T-cell (primary cell): ENCODE measurements around the gene HDGFL2. TPM values are rescaled to one million over a fixed set of nuclear protein-coding genes. Genes with fewer than 3 reads are reported as not detected.

Source experiments
- ATAC-seq, 4 experiments: fragments of 200-7000 bp in 3 of 4; fragments of 150-1000 bp in 1 of 4; cut with Tn5 transposase; replicated peaks in 1 of 4; 1 replicate in 3 of 4; 2 replicates in 1 of 4; pipeline ENCODE4 v1.10.0; 2021; ENCODE audit warnings: moderate library complexity in 3 of 4, mild to moderate bottlenecking in 2 of 4, moderate number of reproducible peaks in 1 of 4
- CTCF ChIA-PET, 2 donors: fragments of 300-600 bp; sonication (Branson Sonifier 250); formaldehyde crosslinking; loops; one replicate each; lab custom pipeline; 2022; ENCODE audit warnings: antibody characterized with exemption in 2 of 2; lab: Charles Lee
- POLR2A ChIA-PET, 2 donors: fragments of 300-600 bp; sonication (Branson Sonifier 250); formaldehyde crosslinking; loops; one replicate each; lab custom pipeline; 2022; ENCODE audit warnings: antibody characterized with exemption in 2 of 2; lab: Charles Lee
- DNase-seq, 35 experiments: peaks; one replicate each; pipeline versions ENCODE4 v3.0.0 to v3.0.0-alpha.2; 2013 to 2023
- H3K27ac ChIP-seq: one replicate; pipeline ENCODE4 v1.5.1; 2013; ENCODE audit warnings: low read length
- H3K27me3 ChIP-seq, 2 experiments: replicated peaks in 1 of 2; 1 replicate in 1 of 2; 2 replicates in 1 of 2; pipeline versions ENCODE4 v1.6.1 to v1.7.0; 2013; ENCODE audit warnings: low read length in 1 of 2, mixed read lengths in 1 of 2; ENCODE audit not compliant: control insufficient read depth in 2 of 2, insufficient read depth in 2 of 2; ENCODE audit errors: extremely low read depth in 1 of 2
- H3K36me3 ChIP-seq, 2 donors: 1 replicate in 1 of 2; 2 replicates in 1 of 2; pipeline versions ENCODE4 v1.6.1 to v1.7.0; 2013; ENCODE audit warnings: low read length in 1 of 2; ENCODE audit not compliant: control insufficient read depth in 2 of 2, insufficient read depth in 1 of 2; ENCODE audit errors: extremely low read depth in 1 of 2
- H3K4me1 ChIP-seq, 2 experiments: 1 replicate in 1 of 2; 2 replicates in 1 of 2; pipeline versions ENCODE4 v1.6.1 to v1.7.0; 2013; ENCODE audit warnings: low read length in 2 of 2, mixed read lengths in 1 of 2; ENCODE audit not compliant: insufficient read depth in 2 of 2, control insufficient read depth in 1 of 2; ENCODE audit errors: extremely low read depth in 1 of 2
- H3K4me3 ChIP-seq, 2 donors: 1 replicate in 1 of 2; 2 replicates in 1 of 2; pipeline versions ENCODE4 v1.5.1 to v1.7.0; 2013; ENCODE audit warnings: mild to moderate bottlenecking in 2 of 2, low read length in 1 of 2, moderate library complexity in 1 of 2; ENCODE audit not compliant: control insufficient read depth in 1 of 2; ENCODE audit errors: extremely low read depth in 1 of 2
- H3K9me3 ChIP-seq: 2 replicates; pipeline ENCODE4 v1.7.0; 2013
- H3K27ac Mint-ChIP-seq, 2 donors: one replicate each; pipeline ENCODE4 v1.8.0; 2020 to 2021; ENCODE audit warnings: mild to moderate bottlenecking in 2 of 2, mixed read lengths in 2 of 2
- H3K27me3 Mint-ChIP-seq, 2 donors: one replicate each; pipeline ENCODE4 v1.8.0; 2021 to 2022; ENCODE audit warnings: mixed read lengths in 2 of 2
- H3K36me3 Mint-ChIP-seq: one replicate; pipeline ENCODE4 v1.8.0; 2021; ENCODE audit warnings: mixed read lengths
- H3K4me1 Mint-ChIP-seq, 3 donors: one replicate each; pipeline ENCODE4 v1.8.0; 2020 to 2022; ENCODE audit warnings: mixed read lengths in 3 of 3, mild to moderate bottlenecking in 1 of 3
- H3K4me3 Mint-ChIP-seq, 3 donors: one replicate each; pipeline ENCODE4 v1.8.0; 2020 to 2022; ENCODE audit warnings: mild to moderate bottlenecking in 3 of 3, mixed read lengths in 3 of 3, moderate library complexity in 3 of 3
- H3K9me3 Mint-ChIP-seq, 3 donors: one replicate each; pipeline ENCODE4 v1.8.0; 2020 to 2022; ENCODE audit warnings: mixed read lengths in 3 of 3
- WGBS: methylation state at CpG from one replicate; pipeline ENCODE4 v1.1.5; 2013; ENCODE audit warnings: missing lambda C conversion rate; ENCODE audit not compliant: insufficient coverage; 5-methylcytosine and 5-hydroxymethylcytosine counted together
- total RNA-seq, 35 experiments: library from RNA in 6 of 35; stranded (reverse) in 6 of 35; fragments of 120-200 nt in 1 of 35; gene quantifications; one replicate each; pipeline versions ENCODE4 v1.2.1 to v1.2.4 and lab custom pipeline; 2013 to 2026

Gene HDGFL2
- total RNA-seq, 5 donors from 2014 or later (not counting 1 experiment from before 2014, with no cell fraction given) = 24.9 to 41.8 (median 39.4) TPM

DNA sequence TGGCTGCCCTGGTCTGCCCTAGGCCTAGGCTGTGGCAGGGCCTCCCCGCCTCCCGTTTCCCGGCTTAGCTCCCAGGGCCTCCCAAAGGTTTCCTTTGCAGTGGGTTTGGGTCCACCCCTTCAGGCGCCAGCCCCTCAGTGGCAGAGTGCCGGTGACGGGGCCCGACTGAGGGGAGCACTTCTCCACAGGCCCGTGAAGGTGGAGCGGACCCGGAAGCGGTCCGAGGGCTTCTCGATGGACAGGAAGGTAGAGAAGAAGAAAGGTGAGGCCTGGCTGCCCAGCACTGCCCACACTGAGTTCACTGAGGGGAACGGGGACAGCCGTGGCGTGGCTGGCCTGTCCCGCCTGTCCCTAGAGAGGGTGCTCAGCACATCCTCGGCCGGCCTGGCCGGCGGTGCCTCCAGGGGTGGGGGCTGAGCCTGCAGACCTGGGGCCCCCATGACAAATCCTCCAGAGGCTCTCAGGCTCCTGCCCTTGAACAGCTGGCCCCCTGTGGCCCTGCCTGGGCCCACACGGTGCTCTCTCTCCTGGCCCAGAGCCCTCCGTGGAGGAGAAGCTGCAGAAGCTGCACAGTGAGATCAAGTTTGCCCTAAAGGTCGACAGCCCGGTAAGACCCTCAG is 25.8 kb downstream of the HDGFL2 start:
- Mint-ChIP-seq H3K27ac (no peak overlapping the region), H3K27me3 (no peaks in the 10 kb centered on the region), H3K4me3 (no peak overlapping the region), H3K36me3 (peaks cover 17% of the 10 kb centered on the region), H3K9me3 (no peaks in the 10 kb centered on the region), H3K4me1 (no peaks in the 10 kb centered on the region)
- 90% methylated on average over 17 of the region's 25 CpGs for WGBS
- POLR2A ChIA-PET = no interaction called here
- DNase-seq = no peak
- Histone ChIP-seq H3K27me3 (no peaks in the 10 kb centered on the region), H3K4me3 (no peak overlapping the region), H3K27ac (no peak overlapping the region), H3K4me1 (no peaks in the 10 kb centered on the region), H3K9me3 (no peaks in the 10 kb centered on the region), H3K36me3 (peaks cover 29 to 54% of the 10 kb centered on the region in 2 donors)
- CTCF ChIA-PET = no interaction called here
- no peak for ATAC-seq

DNA sequence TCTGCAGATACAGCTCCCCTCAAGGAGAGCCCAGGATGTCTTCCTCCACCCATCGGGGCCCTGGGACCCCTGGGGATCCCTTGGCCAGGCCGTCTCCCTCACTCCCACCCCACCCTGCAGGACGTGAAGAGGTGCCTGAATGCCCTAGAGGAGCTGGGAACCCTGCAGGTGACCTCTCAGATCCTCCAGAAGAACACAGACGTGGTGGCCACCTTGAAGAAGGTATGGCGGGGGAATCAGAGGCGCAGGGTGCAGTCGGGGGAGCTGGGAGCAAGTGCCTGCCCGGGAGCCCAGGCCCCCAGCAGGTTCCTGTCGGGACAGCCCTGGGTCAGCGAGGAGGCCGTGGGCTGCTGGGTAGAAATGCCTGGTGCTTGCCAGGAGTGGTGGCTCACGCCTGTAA is 26.6 kb downstream of the HDGFL2 start:
- Histone ChIP-seq H3K4me3 (no peak overlapping the region), H3K9me3 (no peaks in the 10 kb centered on the region), H3K4me1 (no peaks in the 10 kb centered on the region), H3K36me3 (peaks cover 23 to 46% of the 10 kb centered on the region in 2 donors), H3K27me3 (no peaks in the 10 kb centered on the region), H3K27ac (no peak overlapping the region)
- WGBS = 100% methylated on average over 3 of the region's 12 CpGs
- no peaks in the 10 kb centered on the region for H3K27me3 Mint-ChIP-seq
- no peak for ATAC-seq
- no peak overlapping the region for H3K27ac Mint-ChIP-seq
- ChIA-PET POLR2A (no interaction called here), CTCF (no interaction called here)
- no peaks in the 10 kb centered on the region for H3K9me3 Mint-ChIP-seq
- H3K4me3 Mint-ChIP-seq = no peak overlapping the region
- peaks cover 18% of the 10 kb centered on the region for H3K36me3 Mint-ChIP-seq
- DNase-seq = no peak
- H3K4me1 Mint-ChIP-seq = no peaks in the 10 kb centered on the region

DNA sequence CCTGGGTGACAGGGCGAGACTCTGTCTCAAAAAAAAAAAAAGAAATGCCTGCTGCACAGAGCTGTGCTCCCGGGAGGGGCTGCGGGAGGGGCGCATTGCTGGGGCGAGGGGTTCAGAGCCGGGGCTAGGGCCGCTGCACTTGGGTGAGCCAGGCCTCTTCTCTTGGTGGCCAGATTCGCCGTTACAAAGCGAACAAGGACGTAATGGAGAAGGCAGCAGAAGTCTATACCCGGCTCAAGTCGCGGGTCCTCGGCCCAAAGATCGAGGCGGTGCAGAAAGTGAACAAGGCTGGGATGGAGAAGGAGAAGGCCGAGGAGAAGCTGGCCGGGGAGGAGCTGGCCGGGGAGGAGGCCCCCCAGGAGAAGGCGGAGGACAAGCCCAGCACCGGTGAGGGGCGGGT is 27.2 kb downstream of the HDGFL2 start:
- Histone ChIP-seq H3K4me3 (no peak overlapping the region), H3K27ac (no peak overlapping the region), H3K36me3 (peaks cover 20 to 41% of the 10 kb centered on the region in 2 donors), H3K9me3 (no peaks in the 10 kb centered on the region), H3K4me1 (no peaks in the 10 kb centered on the region), H3K27me3 (no peaks in the 10 kb centered on the region)
- ATAC-seq (no peak), DNase-seq (no peak)
- no peak overlapping the region for H3K27ac Mint-ChIP-seq
- H3K4me3 Mint-ChIP-seq = no peak overlapping the region
- 97% methylated on average over 22 of the region's 23 CpGs for WGBS
- POLR2A ChIA-PET = no interaction called here
- no peaks in the 10 kb centered on the region for H3K9me3 Mint-ChIP-seq
- CTCF ChIA-PET = no interaction called here
- peaks cover 22% of the 10 kb centered on the region for H3K36me3 Mint-ChIP-seq
- H3K27me3 Mint-ChIP-seq = no peaks in the 10 kb centered on the region
- H3K4me1 Mint-ChIP-seq = no peaks in the 10 kb centered on the region

DNA sequence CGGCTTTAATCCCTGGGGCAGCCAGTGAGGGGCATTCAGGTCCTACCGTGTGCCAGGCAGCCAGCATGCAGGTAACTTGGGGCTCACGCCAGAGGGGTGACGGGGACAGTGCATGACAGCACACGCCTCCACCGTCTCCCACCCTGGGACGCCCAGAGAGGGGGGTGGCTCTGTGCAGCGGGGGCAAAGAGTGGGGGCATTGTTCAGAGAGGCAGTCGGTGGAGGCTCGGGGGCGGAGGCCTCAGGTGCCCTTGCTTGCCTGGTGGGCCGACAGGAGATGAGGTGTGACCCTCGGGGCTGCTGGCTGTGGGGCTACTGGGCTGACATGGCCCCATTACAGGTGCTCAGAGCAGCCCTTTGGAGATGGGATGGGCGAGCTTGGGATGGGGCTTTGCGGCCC is 27.8 kb downstream of the HDGFL2 start:
- Histone ChIP-seq H3K27ac (no peak overlapping the region), H3K9me3 (no peaks in the 10 kb centered on the region), H3K36me3 (peaks cover 25 to 37% of the 10 kb centered on the region in 2 donors), H3K27me3 (no peaks in the 10 kb centered on the region), H3K4me3 (no peak overlapping the region), H3K4me1 (no peaks in the 10 kb centered on the region)
- no peaks in the 10 kb centered on the region for H3K9me3 Mint-ChIP-seq
- DNase-seq (no peak), ATAC-seq (no peak)
- ChIA-PET CTCF (no interaction called here), POLR2A (no interaction called here)
- peaks cover 19% of the 10 kb centered on the region for H3K36me3 Mint-ChIP-seq
- no peaks in the 10 kb centered on the region for H3K4me1 Mint-ChIP-seq
- 98% methylated on average over 13 of the region's 15 CpGs for WGBS
- H3K27me3 Mint-ChIP-seq = no peaks in the 10 kb centered on the region
- H3K27ac Mint-ChIP-seq = no peak overlapping the region
- no peak overlapping the region for H3K4me3 Mint-ChIP-seq

DNA sequence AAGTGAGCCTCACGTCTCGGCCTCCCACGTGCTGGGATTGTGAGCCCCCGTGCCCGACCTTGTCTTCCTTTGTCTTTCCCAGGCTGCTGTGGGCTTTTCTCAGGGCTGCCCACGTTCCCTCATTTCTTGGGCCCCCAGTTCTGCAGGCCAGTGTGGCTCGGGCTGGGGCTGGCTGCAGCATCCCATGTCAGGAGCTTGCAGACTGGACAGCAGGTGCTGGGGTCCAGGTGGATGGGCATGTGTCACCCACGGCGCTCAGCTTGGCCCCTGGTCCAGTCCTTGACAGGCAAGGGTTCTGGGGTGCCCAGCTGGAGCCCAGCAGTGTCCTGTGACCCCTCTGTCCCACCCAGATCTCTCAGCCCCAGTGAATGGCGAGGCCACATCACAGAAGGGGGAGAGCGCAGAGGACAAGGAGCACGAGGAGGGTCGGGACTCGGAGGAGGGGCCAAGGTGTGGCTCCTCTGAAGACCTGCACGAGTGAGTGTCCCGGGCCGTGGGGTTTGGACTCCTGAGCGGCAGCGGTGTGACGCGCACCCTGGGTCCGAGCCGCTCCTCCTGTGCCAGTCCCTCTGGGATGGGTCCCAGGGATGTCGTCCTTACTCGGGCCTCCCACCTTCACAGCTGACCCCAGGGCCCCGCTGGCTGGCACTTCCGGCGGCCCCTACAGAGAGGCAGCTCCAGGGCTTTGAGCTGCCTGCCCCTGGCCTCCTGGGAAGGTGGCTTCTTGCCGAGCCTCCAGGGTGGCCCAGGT is 28.9 kb downstream of the HDGFL2 start:
- DNase-seq = no peak
- no peak overlapping the region for H3K27ac Mint-ChIP-seq
- H3K9me3 ChIP-seq = no peaks in the 10 kb centered on the region
- 97% methylated on average over 22 of the region's 29 CpGs for WGBS
- no peak overlapping the region for H3K27ac ChIP-seq
- no peak overlapping the region for H3K4me3 ChIP-seq
- POLR2A ChIA-PET = no interaction called here
- H3K4me3 Mint-ChIP-seq = no peak overlapping the region
- no peaks in the 10 kb centered on the region for H3K9me3 Mint-ChIP-seq
- no peaks in the 10 kb centered on the region for H3K27me3 Mint-ChIP-seq
- H3K27me3 ChIP-seq = no peaks in the 10 kb centered on the region
- peaks cover 24% of the 10 kb centered on the region for H3K36me3 Mint-ChIP-seq
- peaks cover 20 to 31% of the 10 kb centered on the region in 2 donors for H3K36me3 ChIP-seq
- H3K4me1 Mint-ChIP-seq = no peaks in the 10 kb centered on the region
- ATAC-seq = peak in 1 of 4 experiments; percentile 11
- CTCF ChIA-PET = no interaction called here
- H3K4me1 ChIP-seq = no peaks in the 10 kb centered on the region

DNA sequence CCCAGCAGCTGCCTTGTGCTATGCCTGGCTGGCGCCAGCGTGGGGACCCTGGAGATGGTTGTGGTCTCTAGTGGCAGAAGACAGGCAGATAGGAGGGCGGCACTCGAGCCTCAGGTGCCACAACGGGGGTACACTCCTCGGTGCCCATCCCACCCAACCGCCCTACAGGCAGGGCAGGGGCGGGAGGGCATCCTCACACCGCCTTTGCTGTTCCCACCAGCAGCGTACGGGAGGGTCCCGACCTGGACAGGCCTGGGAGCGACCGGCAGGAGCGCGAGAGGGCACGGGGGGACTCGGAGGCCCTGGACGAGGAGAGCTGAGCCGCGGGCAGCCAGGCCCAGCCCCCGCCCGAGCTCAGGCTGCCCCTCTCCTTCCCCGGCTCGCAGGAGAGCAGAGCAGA is 29.6 kb downstream of the HDGFL2 start:
- H3K4me1 Mint-ChIP-seq = no peaks in the 10 kb centered on the region
- no peaks in the 10 kb centered on the region for H3K27me3 ChIP-seq
- no peaks in the 10 kb centered on the region for H3K9me3 ChIP-seq
- H3K36me3 Mint-ChIP-seq = peaks cover 29% of the 10 kb centered on the region
- no peak for ATAC-seq
- no peaks in the 10 kb centered on the region for H3K27me3 Mint-ChIP-seq
- H3K4me3 Mint-ChIP-seq = no peak overlapping the region
- no peaks in the 10 kb centered on the region for H3K4me1 ChIP-seq
- no peak for DNase-seq
- H3K4me3 ChIP-seq = no peak overlapping the region
- H3K27ac Mint-ChIP-seq = no peak overlapping the region
- 97% methylated on average over 18 of the region's 25 CpGs for WGBS
- ChIA-PET POLR2A (no interaction called here), CTCF (no interaction called here)
- H3K36me3 ChIP-seq = peaks cover 19 to 27% of the 10 kb centered on the region in 2 donors
- no peaks in the 10 kb centered on the region for H3K9me3 Mint-ChIP-seq
- no peak overlapping the region for H3K27ac ChIP-seq
